ENCODE results near the gene LHFPL4.
"Not testable (repeated sequence)": the region's sequence is repeated elsewhere in the genome, so short reads cannot be mapped to it uniquely, and the experiment has no call there.

Gene LHFPL4

GRCh38 chr3:9569054-9569453 is 15.4 kb upstream of the LHFPL4 start:
- H3K4me3 ChIP-seq (ENCODE audit: low read length in 2 of 2), result no peak overlapping the region
- no peaks in the 10 kb centered on the region for H3K27me3 ChIP-seq (ENCODE audit: control insufficient read depth in 3 of 3, insufficient read depth in 3 of 3, low read depth in 1 of 3, low read length in 3 of 3)
- no peak overlapping the region for H3K18ac ChIP-seq (ENCODE audit: low read length)
- H3K4me2 ChIP-seq (ENCODE audit: insufficient read depth, low read length, poor library complexity, severe bottlenecking), result no peak overlapping the region
- no peak overlapping the region for H3K23ac ChIP-seq (ENCODE audit: low read depth, low read length, poor library complexity)
- no peak overlapping the region for H3K4ac ChIP-seq (ENCODE audit: low read length)
- no peak overlapping the region for H2BK120ac ChIP-seq (ENCODE audit: low read depth, low read length)
- H3K27ac ChIP-seq (replicated peaks; ENCODE audit: low read length), result no peak overlapping the region
- no peak overlapping the region for H2BK15ac ChIP-seq (ENCODE audit: low read length)
- no peaks in the 10 kb centered on the region for H3K36me3 ChIP-seq (replicated peaks in 1 of 2; ENCODE audit: control insufficient read depth in 2 of 2, insufficient read depth in 2 of 2, low read length in 2 of 2)
- H2BK12ac ChIP-seq (ENCODE audit: low read length), result no peak overlapping the region
- H2BK5ac ChIP-seq (ENCODE audit: low read length), result no peak overlapping the region
- no peak overlapping the region for H4K8ac ChIP-seq (ENCODE audit: low read depth, low read length)
- no peak overlapping the region for H2AFZ ChIP-seq (ENCODE audit: low read length)
- no peak overlapping the region for H3K9ac ChIP-seq (ENCODE audit: low read depth, low read length, poor library complexity)
- H3K79me1 ChIP-seq (ENCODE audit: low read depth, low read length), result no peaks in the 10 kb centered on the region
- H3K9me3 ChIP-seq (replicated peaks in 1 of 2; ENCODE audit: control insufficient read depth in 2 of 2, insufficient read depth in 1 of 2, low read depth in 1 of 2, low read length in 2 of 2), result no peaks in the 10 kb centered on the region
- no peak overlapping the region for H4K91ac ChIP-seq (ENCODE audit: low read depth, low read length, poor library complexity)
- no peak overlapping the region for H2AK5ac ChIP-seq (ENCODE audit: low read depth, low read length)
- no peak overlapping the region for H3K14ac ChIP-seq (ENCODE audit: low read length)
- no peaks in the 10 kb centered on the region for H3K4me1 ChIP-seq (ENCODE audit: control insufficient read depth in 2 of 2, insufficient read depth in 1 of 2, low read depth in 1 of 2, low read length in 2 of 2)
- no peak for DNase-seq (ENCODE audit: low spot score)
- no CpG with 5 or more reads among the region's 1 CpG for WGBS, 2 donors (ENCODE audit: extremely low coverage in 2 of 2, insufficient read length in 2 of 2, insufficient replicate concordance in 1 of 2)

- Histone ChIP-seq H2AFZ (ENCODE audit: low read length) (no peak overlapping the region), H3K27ac (replicated peaks; ENCODE audit: low read length) (no peak overlapping the region), H3K9me3 (replicated peaks in 1 of 2; ENCODE audit: control insufficient read depth in 2 of 2, insufficient read depth in 1 of 2, low read depth in 1 of 2, low read length in 2 of 2) (peaks cover 0 to 2% of the 10 kb centered on the region in 2 donors), H3K79me1 (ENCODE audit: low read depth, low read length) (no peaks in the 10 kb centered on the region), H3K9ac (ENCODE audit: low read depth, low read length, poor library complexity) (no peak overlapping the region), H2AK5ac (ENCODE audit: low read depth, low read length) (no peak overlapping the region), H2BK5ac (ENCODE audit: low read length) (no peak overlapping the region), H3K4me1 (ENCODE audit: control insufficient read depth in 2 of 2, insufficient read depth in 1 of 2, low read depth in 1 of 2, low read length in 2 of 2) (no peaks in the 10 kb centered on the region), H3K23ac (ENCODE audit: low read depth, low read length, poor library complexity) (no peak overlapping the region), H2BK15ac (ENCODE audit: low read length) (no peak overlapping the region), H3K14ac (ENCODE audit: low read length) (no peak overlapping the region), H3K4ac (ENCODE audit: low read length) (no peak overlapping the region), H4K91ac (ENCODE audit: low read depth, low read length, poor library complexity) (no peak overlapping the region), H2BK12ac (ENCODE audit: low read length) (no peak overlapping the region), H3K4me2 (ENCODE audit: insufficient read depth, low read length, poor library complexity, severe bottlenecking) (no peak overlapping the region), H3K4me3 (ENCODE audit: low read length in 2 of 2) (no peak overlapping the region), H3K18ac (ENCODE audit: low read length) (no peak overlapping the region), H2BK120ac (ENCODE audit: low read depth, low read length) (no peak overlapping the region), H3K36me3 (replicated peaks in 1 of 2; ENCODE audit: control insufficient read depth in 2 of 2, insufficient read depth in 2 of 2, low read length in 2 of 2) (no peaks in the 10 kb centered on the region), H3K27me3 (ENCODE audit: control insufficient read depth in 3 of 3, insufficient read depth in 3 of 3, low read depth in 1 of 3, low read length in 3 of 3) (no peaks in the 10 kb centered on the region), H4K8ac (ENCODE audit: low read depth, low read length) (no peak overlapping the region)
- no CpG with 5 or more reads among the region's 2 CpGs for WGBS, 2 donors (ENCODE audit: extremely low coverage in 2 of 2, insufficient read length in 2 of 2, insufficient replicate concordance in 1 of 2)
- no peak for DNase-seq (ENCODE audit: low spot score)
These were observed 11.7 kb upstream of the LHFPL4 start for GRCh38 chr3:9565316-9565715.

GRCh38 chr3:9563851-9564250 is 10.2 kb upstream of the LHFPL4 start:
- H3K36me3 ChIP-seq (replicated peaks in 1 of 2; ENCODE audit: control insufficient read depth in 2 of 2, insufficient read depth in 2 of 2, low read length in 2 of 2), result no peaks in the 10 kb centered on the region
- H3K27me3 ChIP-seq (ENCODE audit: control insufficient read depth in 3 of 3, insufficient read depth in 3 of 3, low read depth in 1 of 3, low read length in 3 of 3), result no peaks in the 10 kb centered on the region
- peaks cover 0 to 2% of the 10 kb centered on the region in 2 donors for H3K9me3 ChIP-seq (replicated peaks in 1 of 2; ENCODE audit: control insufficient read depth in 2 of 2, insufficient read depth in 1 of 2, low read depth in 1 of 2, low read length in 2 of 2)
- no CpG with 5 or more reads among the region's 5 CpGs for WGBS, 2 donors (ENCODE audit: extremely low coverage in 2 of 2, insufficient read length in 2 of 2, insufficient replicate concordance in 1 of 2)
- no peak overlapping the region for H3K14ac ChIP-seq (ENCODE audit: low read length)
- H3K4me1 ChIP-seq (ENCODE audit: control insufficient read depth in 2 of 2, insufficient read depth in 1 of 2, low read depth in 1 of 2, low read length in 2 of 2), result no peaks in the 10 kb centered on the region
- H3K23ac ChIP-seq (ENCODE audit: low read depth, low read length, poor library complexity), result no peak overlapping the region
- H4K8ac ChIP-seq (ENCODE audit: low read depth, low read length), result no peak overlapping the region
- H4K91ac ChIP-seq (ENCODE audit: low read depth, low read length, poor library complexity), result no peak overlapping the region
- H2AFZ ChIP-seq (ENCODE audit: low read length), result no peak overlapping the region
- no peak overlapping the region for H2BK5ac ChIP-seq (ENCODE audit: low read length)
- no peak for DNase-seq (ENCODE audit: low spot score)
- no peak overlapping the region for H2BK120ac ChIP-seq (ENCODE audit: low read depth, low read length)
- H3K4ac ChIP-seq (ENCODE audit: low read length), result no peak overlapping the region
- no peak overlapping the region for H3K9ac ChIP-seq (ENCODE audit: low read depth, low read length, poor library complexity)
- H3K4me2 ChIP-seq (ENCODE audit: insufficient read depth, low read length, poor library complexity, severe bottlenecking), result no peak overlapping the region
- no peak overlapping the region for H2BK15ac ChIP-seq (ENCODE audit: low read length)
- no peaks in the 10 kb centered on the region for H3K79me1 ChIP-seq (ENCODE audit: low read depth, low read length)
- no peak overlapping the region for H2BK12ac ChIP-seq (ENCODE audit: low read length)
- H3K27ac ChIP-seq (replicated peaks; ENCODE audit: low read length), result no peak overlapping the region
- no peak overlapping the region for H3K18ac ChIP-seq (ENCODE audit: low read length)
- no peak overlapping the region for H3K4me3 ChIP-seq (ENCODE audit: low read length in 2 of 2)
- no peak overlapping the region for H2AK5ac ChIP-seq (ENCODE audit: low read depth, low read length)

GRCh38 chr3:9560056-9560455 is 6.4 kb upstream of the LHFPL4 start:
- not testable (repeated sequence) for H3K36me3 ChIP-seq (replicated peaks in 1 of 2; ENCODE audit: control insufficient read depth in 2 of 2, insufficient read depth in 2 of 2, low read length in 2 of 2); H3K18ac ChIP-seq (ENCODE audit: low read length); H3K4me1 ChIP-seq (ENCODE audit: control insufficient read depth in 2 of 2, insufficient read depth in 1 of 2, low read depth in 1 of 2, low read length in 2 of 2); H2BK15ac ChIP-seq (ENCODE audit: low read length); H3K4me2 ChIP-seq (ENCODE audit: insufficient read depth, low read length, poor library complexity, severe bottlenecking); H2BK120ac ChIP-seq (ENCODE audit: low read depth, low read length); DNase-seq (ENCODE audit: low spot score); H3K27me3 ChIP-seq (ENCODE audit: control insufficient read depth in 3 of 3, insufficient read depth in 3 of 3, low read depth in 1 of 3, low read length in 3 of 3); H3K27ac ChIP-seq (replicated peaks; ENCODE audit: low read length); H2AFZ ChIP-seq (ENCODE audit: low read length); H3K23ac ChIP-seq (ENCODE audit: low read depth, low read length, poor library complexity); H3K4ac ChIP-seq (ENCODE audit: low read length); H3K9ac ChIP-seq (ENCODE audit: low read depth, low read length, poor library complexity); H4K8ac ChIP-seq (ENCODE audit: low read depth, low read length); H2BK5ac ChIP-seq (ENCODE audit: low read length); H4K91ac ChIP-seq (ENCODE audit: low read depth, low read length, poor library complexity); H3K79me1 ChIP-seq (ENCODE audit: low read depth, low read length); H2AK5ac ChIP-seq (ENCODE audit: low read depth, low read length); H3K4me3 ChIP-seq (ENCODE audit: low read length in 2 of 2); H3K9me3 ChIP-seq (replicated peaks in 1 of 2; ENCODE audit: control insufficient read depth in 2 of 2, insufficient read depth in 1 of 2, low read depth in 1 of 2, low read length in 2 of 2); H3K14ac ChIP-seq (ENCODE audit: low read length); H2BK12ac ChIP-seq (ENCODE audit: low read length)
- no CpG with 5 or more reads among the region's 24 CpGs for WGBS, 2 donors (ENCODE audit: extremely low coverage in 2 of 2, insufficient read length in 2 of 2, insufficient replicate concordance in 1 of 2)
